IgD-negative memory B cell (primary cell): Measurements from ENCODE around the gene RPS10. TPM values are rescaled to one million over a fixed set of nuclear protein-coding genes. Genes with fewer than 3 reads are reported as not detected.

Experiments used
- H3K27ac Mint-ChIP-seq, 3 donors: one replicate each; pipeline ENCODE4 v1.8.0; 2020 to 2022; ENCODE audit warnings: mild to moderate bottlenecking in 3 of 3, mixed read lengths in 3 of 3, moderate library complexity in 1 of 3
- H3K27me3 Mint-ChIP-seq: one replicate; pipeline ENCODE4 v1.8.0; 2021; ENCODE audit warnings: mixed read lengths
- H3K36me3 Mint-ChIP-seq: one replicate; pipeline ENCODE4 v1.8.0; 2020; ENCODE audit warnings: mild to moderate bottlenecking, mixed read lengths
- H3K4me1 Mint-ChIP-seq, 3 donors: one replicate each; pipeline ENCODE4 v1.8.0; 2020 to 2022; ENCODE audit warnings: mixed read lengths in 3 of 3, mild to moderate bottlenecking in 1 of 3
- H3K4me3 Mint-ChIP-seq, 4 donors: one replicate each; pipeline ENCODE4 v1.8.0; 2020 to 2022; ENCODE audit warnings: mild to moderate bottlenecking in 4 of 4, mixed read lengths in 4 of 4, moderate library complexity in 3 of 4
- H3K9me3 Mint-ChIP-seq, 3 donors: one replicate each; pipeline ENCODE4 v1.8.0; 2020 to 2021; ENCODE audit warnings: mixed read lengths in 3 of 3, mild to moderate bottlenecking in 1 of 3
- polyA plus RNA-seq: library from polyadenylated mRNA; unstranded; fragments of 300-500 nt; fragmentation: Illumina TruSeq; gene quantifications from one replicate; pipeline ENCODE4 v1.2.3, GENCODE V29; 2021

RPS10 gene
- polyA plus RNA-seq, 1 donor from 2014 or later: 2,052 TPM

DNA sequence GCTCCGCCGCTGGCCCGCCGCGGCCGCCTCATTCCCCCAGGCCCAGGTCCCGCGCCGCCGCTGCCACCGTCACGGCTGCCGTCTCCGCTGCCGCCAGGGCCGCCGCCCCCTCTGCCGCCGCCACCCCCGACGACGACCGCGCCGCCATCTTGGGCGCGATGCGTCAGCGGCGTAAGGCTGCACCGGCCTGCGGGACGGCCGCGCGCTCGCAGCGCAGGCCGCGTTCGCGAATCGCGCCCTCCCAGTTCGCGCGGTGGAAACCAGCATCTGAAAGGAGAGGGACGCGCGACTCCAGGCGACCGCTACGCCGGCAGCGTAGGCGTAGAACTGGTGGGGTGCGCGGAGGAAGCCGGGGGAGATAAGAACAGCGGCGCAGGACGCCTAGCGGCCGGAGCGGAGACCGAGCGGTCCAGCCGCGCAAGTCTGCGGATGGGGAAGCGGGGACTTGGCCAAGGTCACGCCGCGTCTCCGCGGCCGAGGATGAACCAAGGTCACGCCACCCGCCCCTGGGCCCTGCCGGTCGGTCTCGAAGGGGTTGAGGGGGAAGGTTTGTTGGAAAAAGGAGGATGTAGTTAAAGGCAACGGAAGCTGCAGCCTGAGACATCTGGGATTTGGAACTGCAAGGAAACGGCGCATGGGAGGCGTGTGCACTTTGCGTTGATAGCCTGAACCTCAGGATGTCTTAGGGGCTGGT lies 33.2 kb downstream of the RPS10 start, which contains the start of gene NUDT3:
Gene NUDT3 (minus strand): TSS at position 173 of the 694 bp plus-strand sequence. CDS start 307 bp downstream, outside the sequence.
- H3K27ac Mint-ChIP-seq: peak within 1 kb of the TSS in 2 of 3 donors; percentile 11 to 96
- H3K4me1 Mint-ChIP-seq: peaks cover 12 to 18% (median 14%) of the 10 kb centered on the region in 3 donors
- H3K4me3 Mint-ChIP-seq: peak within 1 kb of the TSS in 1 of 4 donors; percentile 80
- H3K36me3 Mint-ChIP-seq: peaks cover 2% of the 10 kb centered on the region
- no peaks in the 10 kb centered on the region for H3K27me3 Mint-ChIP-seq
- no peaks in the 10 kb centered on the region for H3K9me3 Mint-ChIP-seq

DNA sequence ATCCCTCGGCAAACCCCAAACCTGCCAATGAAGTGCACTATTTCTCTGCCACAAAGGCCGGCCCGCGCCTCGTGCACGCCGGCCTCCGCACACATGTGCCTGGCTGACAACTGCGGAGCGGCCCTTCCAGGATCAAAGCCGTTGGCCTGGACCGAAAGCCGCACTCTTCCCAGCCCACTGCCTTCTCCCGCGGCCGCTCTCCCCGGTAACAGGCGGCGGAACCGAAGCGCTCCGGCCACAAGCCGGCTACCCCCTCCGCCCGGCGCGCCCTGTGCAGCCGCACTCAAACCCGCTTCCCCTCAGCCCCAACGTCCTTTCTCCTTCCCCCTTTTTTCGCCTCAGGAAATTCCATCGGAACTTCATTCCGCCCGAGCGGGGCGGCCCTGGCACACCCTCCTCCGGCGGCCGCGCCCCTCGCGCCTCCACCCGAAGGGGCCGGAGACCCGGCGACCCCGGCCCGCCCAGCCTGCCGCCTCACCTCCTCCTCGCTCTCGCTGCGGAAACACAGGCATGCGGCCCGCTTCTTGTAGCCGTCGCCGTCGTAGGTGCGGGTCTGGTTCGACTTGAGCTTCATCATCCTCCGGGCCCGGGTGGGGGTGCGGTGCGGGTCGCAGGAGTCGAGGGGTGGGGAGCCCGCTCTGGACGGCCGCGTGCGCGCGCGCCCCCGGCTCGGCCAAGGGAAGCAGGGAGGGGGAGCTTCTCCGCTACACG lies 33.9 kb downstream of the RPS10 start:
- peaks cover 15 to 18% (median 16%) of the 10 kb centered on the region in 3 donors for H3K4me1 Mint-ChIP-seq
- H3K27me3 Mint-ChIP-seq: no peaks in the 10 kb centered on the region
- H3K27ac Mint-ChIP-seq: no peak overlapping the region
- no peaks in the 10 kb centered on the region for H3K9me3 Mint-ChIP-seq
- H3K36me3 Mint-ChIP-seq: peaks cover 2% of the 10 kb centered on the region
- no peak overlapping the region for H3K4me3 Mint-ChIP-seq

DNA sequence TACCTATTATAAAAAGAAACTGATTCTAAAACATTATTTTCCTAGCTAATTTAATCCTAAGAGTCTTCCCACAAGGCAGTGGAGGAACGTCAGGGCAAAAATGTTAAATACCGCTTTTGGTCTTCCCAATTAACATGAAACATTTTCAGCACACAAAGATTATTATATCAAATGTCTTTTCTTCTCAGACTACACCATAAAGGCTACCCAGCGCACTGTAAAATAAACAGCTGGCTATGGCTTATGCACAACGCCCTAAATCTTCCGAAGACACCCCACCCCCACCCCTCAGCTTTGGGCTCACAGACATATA lies 34.4 kb downstream of the RPS10 start:
- no peaks in the 10 kb centered on the region for H3K27me3 Mint-ChIP-seq
- H3K4me3 Mint-ChIP-seq: no peak overlapping the region
- peaks cover 2% of the 10 kb centered on the region for H3K36me3 Mint-ChIP-seq
- no peak overlapping the region for H3K27ac Mint-ChIP-seq
- no peaks in the 10 kb centered on the region for H3K9me3 Mint-ChIP-seq
- peaks cover 17 to 21% (median 17%) of the 10 kb centered on the region in 3 donors for H3K4me1 Mint-ChIP-seq

DNA sequence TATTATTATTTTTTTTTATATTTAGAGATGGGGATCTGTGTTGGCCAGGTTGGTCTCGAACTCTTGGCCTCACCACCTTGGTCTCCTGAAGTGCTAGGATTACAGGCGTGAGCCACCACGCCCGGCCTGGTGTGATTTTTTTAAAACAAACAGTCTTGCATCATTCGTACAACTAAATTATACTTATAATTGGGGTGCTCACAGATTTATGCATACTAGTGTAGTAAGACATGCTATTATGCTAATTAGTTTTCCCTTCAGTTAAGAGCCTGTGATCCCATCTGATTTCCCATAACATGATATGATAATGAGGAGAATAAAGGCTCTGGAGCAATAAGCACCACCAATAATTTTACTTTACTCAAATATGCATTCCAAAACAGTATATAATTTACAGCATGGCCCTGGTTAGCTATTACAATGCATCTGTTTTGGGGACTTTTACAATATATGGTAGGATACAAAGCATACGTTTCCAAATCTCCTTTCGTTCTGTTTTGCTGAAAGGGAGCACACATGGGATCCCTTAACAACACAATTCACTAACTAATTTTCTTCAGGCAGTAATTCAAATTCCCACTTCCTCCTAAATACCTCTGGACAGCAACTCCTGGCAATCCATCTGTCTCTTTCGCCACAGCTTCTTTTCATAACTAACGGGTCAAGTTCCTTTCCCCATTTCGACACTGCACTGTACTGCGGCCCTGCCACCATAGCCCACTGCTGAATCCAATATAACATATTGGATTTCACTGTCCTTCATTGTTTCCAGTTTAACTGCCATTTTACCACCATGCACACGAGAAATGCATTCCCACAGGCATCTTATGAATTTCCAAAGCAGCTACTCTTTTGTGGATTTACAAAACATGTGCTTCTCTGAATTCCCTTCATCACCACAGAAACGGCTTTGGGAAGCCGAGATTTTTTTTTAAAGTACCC lies 35.1 kb downstream of the RPS10 start:
- no peaks in the 10 kb centered on the region for H3K9me3 Mint-ChIP-seq
- no peaks in the 10 kb centered on the region for H3K27me3 Mint-ChIP-seq
- no peak overlapping the region for H3K27ac Mint-ChIP-seq
- H3K4me3 Mint-ChIP-seq: no peak overlapping the region
- peaks cover 21 to 25% (median 21%) of the 10 kb centered on the region in 3 donors for H3K4me1 Mint-ChIP-seq
- H3K36me3 Mint-ChIP-seq: peaks cover 2% of the 10 kb centered on the region

DNA sequence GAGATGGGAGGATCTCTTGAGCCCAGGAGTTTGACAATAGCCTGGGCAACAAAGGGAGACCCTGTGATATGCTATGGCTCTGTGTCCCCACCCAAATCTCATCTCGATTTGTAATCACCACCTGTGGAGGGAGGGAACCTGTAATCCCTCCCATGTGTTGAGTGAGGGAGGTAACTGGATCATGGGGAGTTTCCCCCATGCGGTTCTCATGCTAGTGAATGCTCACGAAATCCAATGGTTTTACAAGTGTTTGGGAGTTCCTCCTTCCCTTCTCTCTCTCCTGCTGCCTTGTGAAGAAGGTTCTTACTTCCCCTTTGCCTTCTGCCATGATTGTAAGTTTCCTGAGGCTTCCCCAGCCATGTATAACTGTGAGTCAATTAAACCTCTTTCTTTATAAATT lies 36.8 kb downstream of the RPS10 start:
- Mint-ChIP-seq H3K9me3 (no peaks in the 10 kb centered on the region), H3K36me3 (peaks cover 2% of the 10 kb centered on the region), H3K4me3 (peak overlapping the region in 1 of 4 donors; percentile 49), H3K4me1 (peaks cover 26 to 32% (median 30%) of the 10 kb centered on the region in 3 donors), H3K27me3 (no peaks in the 10 kb centered on the region), H3K27ac (no peak overlapping the region)

GRCh38 chr6:34388421-34388820 lies 37.4 kb downstream of the RPS10 start:
- Mint-ChIP-seq H3K9me3 (no peaks in the 10 kb centered on the region), H3K27ac (no peak overlapping the region), H3K4me1 (peaks cover 27 to 33% (median 28%) of the 10 kb centered on the region in 3 donors), H3K4me3 (peak overlapping the region in 2 of 4 donors; percentile 27 to 49), H3K36me3 (peaks cover 2% of the 10 kb centered on the region), H3K27me3 (no peaks in the 10 kb centered on the region)

GRCh38 chr6:34386316-34387137 lies 39.3 kb downstream of the RPS10 start:
- H3K9me3 Mint-ChIP-seq: no peaks in the 10 kb centered on the region

GRCh38 chr6:34385793-34386195 lies 40.1 kb downstream of the RPS10 start:
- peaks cover 2% of the 10 kb centered on the region for H3K36me3 Mint-ChIP-seq
- H3K27ac Mint-ChIP-seq: no peak overlapping the region
- H3K9me3 Mint-ChIP-seq: no peaks in the 10 kb centered on the region
- H3K27me3 Mint-ChIP-seq: no peaks in the 10 kb centered on the region
- peaks cover 26 to 29% (median 27%) of the 10 kb centered on the region in 3 donors for H3K4me1 Mint-ChIP-seq
- H3K4me3 Mint-ChIP-seq: no peak overlapping the region

More at GRCh38 chr6:34386316-34387137, 39.3 kb downstream of the RPS10 start:
- Mint-ChIP-seq H3K27me3 (no peaks in the 10 kb centered on the region), H3K27ac (no peak overlapping the region), H3K4me3 (no peak overlapping the region), H3K4me1 (peaks cover 26 to 28% (median 27%) of the 10 kb centered on the region in 3 donors), H3K36me3 (peaks cover 2% of the 10 kb centered on the region)

DNA sequence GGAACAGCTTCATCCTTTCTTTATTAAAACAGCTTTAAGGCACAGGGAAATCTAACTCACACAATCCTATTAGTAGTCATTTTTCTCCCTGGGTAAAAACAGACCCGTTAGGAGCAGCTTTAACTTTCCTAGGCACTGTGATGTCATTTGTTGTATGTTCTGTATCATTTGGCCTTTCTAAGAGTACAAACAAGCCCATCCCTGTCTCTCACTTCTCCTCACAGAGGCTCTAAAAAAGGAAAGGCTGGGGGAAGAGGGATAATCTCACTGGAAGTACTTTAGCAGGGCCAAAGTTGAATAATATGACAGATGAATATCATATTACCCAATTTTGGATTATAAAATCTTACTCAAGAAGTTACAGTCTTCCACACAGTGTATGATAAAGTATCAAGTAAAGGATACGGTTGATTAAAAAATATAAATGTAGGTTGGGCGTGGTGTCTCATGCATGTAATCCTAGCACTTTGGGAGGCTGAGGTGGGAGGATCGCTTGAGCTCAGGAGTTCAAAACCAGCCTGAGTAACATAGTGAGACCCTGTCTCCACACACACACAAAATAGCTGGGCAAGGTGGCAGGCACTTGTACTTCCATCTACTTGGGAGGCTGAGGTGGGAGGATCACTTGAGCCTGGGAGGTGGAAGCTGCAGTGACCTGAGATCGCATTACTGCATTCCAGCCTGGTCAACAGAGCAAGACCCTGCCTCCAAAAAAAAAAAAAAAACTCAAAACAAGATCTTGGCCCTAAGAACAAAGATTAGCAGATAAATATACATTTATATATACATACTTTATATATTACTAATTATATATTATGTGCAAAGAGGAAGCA lies 41.3 kb downstream of the RPS10 start:
- Mint-ChIP-seq H3K4me1 (peaks cover 26 to 32% (median 29%) of the 10 kb centered on the region in 3 donors), H3K4me3 (peak overlapping the region in 1 of 4 donors; percentile 74), H3K27me3 (no peaks in the 10 kb centered on the region), H3K36me3 (peaks cover 2% of the 10 kb centered on the region), H3K27ac (peak overlapping the region in 2 of 3 donors; percentile 13 to 81), H3K9me3 (no peaks in the 10 kb centered on the region)

- Mint-ChIP-seq H3K27me3 (no peaks in the 10 kb centered on the region), H3K27ac (peak overlapping the region in 1 of 3 donors; percentile 13), H3K9me3 (no peaks in the 10 kb centered on the region), H3K4me1 (peaks cover 25 to 31% (median 27%) of the 10 kb centered on the region in 3 donors), H3K4me3 (no peak overlapping the region), H3K36me3 (no peaks in the 10 kb centered on the region)
Observed at GRCh38 chr6:34383656-34384320, 42.1 kb downstream of the RPS10 start.

GRCh38 chr6:34383161-34383631 lies 42.7 kb downstream of the RPS10 start:
- no peaks in the 10 kb centered on the region for H3K27me3 Mint-ChIP-seq
- no peak overlapping the region for H3K4me3 Mint-ChIP-seq
- no peaks in the 10 kb centered on the region for H3K9me3 Mint-ChIP-seq
- H3K4me1 Mint-ChIP-seq: peaks cover 25 to 33% (median 27%) of the 10 kb centered on the region in 3 donors
- H3K27ac Mint-ChIP-seq: no peak overlapping the region
- H3K36me3 Mint-ChIP-seq: no peaks in the 10 kb centered on the region

GRCh38 chr6:34381081-34381480 lies 44.8 kb downstream of the RPS10 start:
- Mint-ChIP-seq H3K36me3 (no peaks in the 10 kb centered on the region), H3K4me3 (no peak overlapping the region), H3K27me3 (no peaks in the 10 kb centered on the region), H3K9me3 (no peaks in the 10 kb centered on the region), H3K4me1 (peaks cover 18 to 23% (median 21%) of the 10 kb centered on the region in 3 donors), H3K27ac (no peak overlapping the region)

DNA sequence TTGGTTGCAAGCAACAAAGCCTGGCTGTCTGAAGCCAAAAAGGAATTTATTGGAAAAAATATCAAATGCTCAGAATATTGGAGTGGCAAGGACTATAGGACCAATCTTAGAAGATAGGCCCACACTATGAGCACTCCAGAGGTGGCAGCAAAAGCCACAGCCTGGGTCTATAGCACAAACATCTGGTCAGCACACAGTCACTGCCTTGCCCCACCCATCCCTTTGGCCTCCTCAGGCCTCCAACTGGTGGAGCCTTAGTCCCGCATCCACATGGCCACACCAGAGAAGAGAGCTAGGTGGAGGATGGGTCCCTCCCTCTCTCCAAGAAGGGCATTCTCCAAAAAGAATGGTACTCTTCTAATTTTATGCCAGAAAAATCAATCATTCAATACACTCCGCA lies 47.4 kb downstream of the RPS10 start:
- Mint-ChIP-seq H3K4me3 (no peak overlapping the region), H3K9me3 (no peaks in the 10 kb centered on the region), H3K36me3 (no peaks in the 10 kb centered on the region), H3K27me3 (no peaks in the 10 kb centered on the region), H3K27ac (no peak overlapping the region), H3K4me1 (peaks cover 7 to 11% (median 7%) of the 10 kb centered on the region in 3 donors)
